Activated naive CD8-positive, alpha-beta T cell treated with anti-CD3 and anti-CD28 coated beads, Interleukin-2, amount 50 U/mL, for 24 hours (primary cell): ENCODE measurements around the gene ZDHHC21.
"Not testable (repeated sequence)": the region's sequence is repeated elsewhere in the genome, so short reads cannot be mapped to it uniquely, and the experiment has no call there.

Experiments used
- ATAC-seq: fragments of 150-1000 bp; cut with Tn5 transposase; one replicate; pipeline ENCODE4 v1.10.0; 2021
- DNase-seq: peaks from one replicate; pipeline ENCODE4 v3.0.0; 2021
- H3K27ac Mint-ChIP-seq: one replicate; pipeline ENCODE4 v1.8.0; 2021; ENCODE audit warnings: mild to moderate bottlenecking, mixed read lengths
- H3K27me3 Mint-ChIP-seq: one replicate; pipeline ENCODE4 v1.8.0; 2021; ENCODE audit warnings: mixed read lengths
- H3K36me3 Mint-ChIP-seq: one replicate; pipeline ENCODE4 v1.8.0; 2021; ENCODE audit warnings: low read depth, mixed read lengths
- H3K4me1 Mint-ChIP-seq: one replicate; pipeline ENCODE4 v1.8.0; 2021; ENCODE audit warnings: mixed read lengths
- H3K4me3 Mint-ChIP-seq: one replicate; pipeline ENCODE4 v1.8.0; 2021; ENCODE audit warnings: mild to moderate bottlenecking, moderate library complexity, mixed read lengths
- H3K9me3 Mint-ChIP-seq: one replicate; pipeline ENCODE4 v1.8.0; 2021; ENCODE audit warnings: mixed read lengths

ZDHHC21 gene

DNA sequence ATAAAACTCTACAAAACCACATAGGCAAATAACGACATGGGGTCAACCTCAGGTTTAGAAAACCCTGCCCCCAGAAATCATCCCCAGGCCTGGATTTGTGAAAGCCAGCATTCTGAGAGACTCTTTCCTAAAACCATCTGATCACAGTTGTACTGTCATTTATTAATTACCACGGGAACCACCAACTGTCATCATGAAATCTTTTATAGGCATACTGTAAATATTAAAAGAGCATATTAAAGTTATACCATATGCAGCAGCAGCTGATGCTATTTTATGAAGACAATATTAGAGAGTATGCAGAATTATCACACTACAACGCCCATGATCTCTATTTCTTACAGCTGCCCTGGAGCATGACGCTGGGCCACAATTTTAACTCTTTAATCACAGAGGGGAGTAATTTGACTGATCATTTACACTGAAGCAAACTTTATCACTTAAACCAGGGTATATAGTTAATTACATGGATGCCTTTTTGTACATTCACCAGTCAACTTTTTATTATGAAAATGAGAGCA, 9.0 kb upstream of the ZDHHC21 start:
- H3K27ac Mint-ChIP-seq: no peak overlapping the region

DNA sequence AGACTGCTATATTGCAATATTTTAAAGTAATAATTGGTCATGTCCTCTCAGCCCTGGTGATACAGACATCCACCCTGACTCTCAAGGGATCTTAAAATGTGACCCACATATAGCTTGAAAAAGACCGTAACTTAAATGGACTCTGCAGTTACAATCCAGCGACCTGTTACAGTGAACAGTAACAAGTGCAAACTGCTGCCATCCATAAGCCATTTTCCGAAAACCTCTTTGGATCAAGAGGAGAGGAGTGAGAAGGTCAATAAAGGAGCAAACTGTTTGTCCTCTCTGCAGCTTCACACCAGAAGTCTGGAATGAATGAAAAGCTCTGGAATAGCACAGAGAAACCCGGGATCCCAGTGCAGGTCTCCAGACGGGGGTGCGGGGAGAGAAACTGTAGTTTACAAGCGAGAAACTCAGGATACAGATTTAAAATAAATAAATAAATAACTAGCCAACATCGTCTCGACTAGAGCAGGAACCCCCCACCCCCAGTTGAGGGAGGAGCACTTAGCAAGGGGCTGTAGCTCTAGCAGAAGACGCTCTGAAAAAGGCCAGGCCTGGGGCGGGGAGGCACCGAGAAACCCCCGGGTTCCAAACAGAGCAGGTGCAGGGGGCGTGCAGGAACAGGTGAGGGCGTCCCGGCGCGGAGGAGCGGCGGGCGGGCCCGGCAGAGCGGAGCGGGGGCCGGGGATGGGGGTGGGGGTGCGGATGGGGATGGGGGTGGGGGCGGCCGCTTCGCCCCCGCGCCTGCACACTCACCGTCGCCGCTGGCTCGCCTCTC, 572 bp downstream of the ZDHHC21 start:
- peak; percentile 39 for DNase-seq
- peaks cover 26% of the 10 kb centered on the region for H3K4me1 Mint-ChIP-seq
- peaks cover 5% of the 10 kb centered on the region for H3K36me3 Mint-ChIP-seq
- peak overlapping the region; percentile 83 for H3K27ac Mint-ChIP-seq
- H3K9me3 Mint-ChIP-seq: no peaks in the 10 kb centered on the region
- ATAC-seq: peak; percentile 48
- peak overlapping the region; percentile 91 for H3K4me3 Mint-ChIP-seq
- peaks cover 9% of the 10 kb centered on the region for H3K27me3 Mint-ChIP-seq

More for the DNA sequence above, 9.0 kb upstream of the ZDHHC21 start:
- no peak for DNase-seq
- no peak overlapping the region for H3K4me3 Mint-ChIP-seq
- H3K4me1 Mint-ChIP-seq: no peaks in the 10 kb centered on the region
- peaks cover 16% of the 10 kb centered on the region for H3K27me3 Mint-ChIP-seq
- ATAC-seq: no peak
- peaks cover 3% of the 10 kb centered on the region for H3K36me3 Mint-ChIP-seq
- peaks cover 17% of the 10 kb centered on the region for H3K9me3 Mint-ChIP-seq

DNA sequence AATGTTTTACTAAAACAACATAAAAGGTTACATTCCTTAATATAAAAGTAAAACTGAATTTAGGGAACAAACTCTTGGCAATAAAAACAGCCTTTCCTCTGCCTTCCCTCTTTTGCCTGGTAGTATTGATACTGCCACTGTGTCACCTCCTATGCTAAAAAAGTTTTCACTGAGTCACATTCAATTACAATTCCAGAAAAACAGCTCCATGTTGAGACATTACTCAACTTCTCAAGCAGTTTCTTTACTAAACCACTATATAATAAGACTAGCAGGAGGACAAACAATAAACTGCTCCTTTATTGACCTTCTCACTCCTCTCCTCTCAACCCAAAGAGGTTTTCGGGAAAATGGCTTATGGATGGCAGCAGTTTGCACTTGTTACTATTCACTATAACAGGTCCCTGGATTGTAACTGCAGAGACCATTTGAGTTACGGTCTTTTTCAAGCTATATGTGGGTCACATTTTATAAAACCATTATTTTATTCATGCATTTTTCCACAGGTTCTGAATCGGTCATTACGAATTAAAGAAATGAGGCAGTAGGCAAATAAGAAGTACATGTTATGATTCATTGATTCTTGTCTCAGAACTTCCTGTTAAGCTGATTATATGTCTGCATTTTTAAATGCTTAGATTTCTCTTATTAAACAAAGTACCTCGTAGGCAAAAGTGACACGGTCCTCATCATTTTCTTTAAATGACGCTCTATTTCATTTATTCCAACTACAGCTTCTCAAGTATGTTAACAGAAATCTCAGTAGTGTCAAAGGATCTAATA, 2.1 kb downstream of the ZDHHC21 start:
- ATAC-seq (no peak), DNase-seq (no peak)
- Mint-ChIP-seq H3K9me3 (no peaks in the 10 kb centered on the region), H3K36me3 (peaks cover 15% of the 10 kb centered on the region), H3K27me3 (no peaks in the 10 kb centered on the region), H3K4me1 (peaks cover 26% of the 10 kb centered on the region), H3K27ac (peak overlapping the region; percentile 4), H3K4me3 (no peak overlapping the region)

DNA sequence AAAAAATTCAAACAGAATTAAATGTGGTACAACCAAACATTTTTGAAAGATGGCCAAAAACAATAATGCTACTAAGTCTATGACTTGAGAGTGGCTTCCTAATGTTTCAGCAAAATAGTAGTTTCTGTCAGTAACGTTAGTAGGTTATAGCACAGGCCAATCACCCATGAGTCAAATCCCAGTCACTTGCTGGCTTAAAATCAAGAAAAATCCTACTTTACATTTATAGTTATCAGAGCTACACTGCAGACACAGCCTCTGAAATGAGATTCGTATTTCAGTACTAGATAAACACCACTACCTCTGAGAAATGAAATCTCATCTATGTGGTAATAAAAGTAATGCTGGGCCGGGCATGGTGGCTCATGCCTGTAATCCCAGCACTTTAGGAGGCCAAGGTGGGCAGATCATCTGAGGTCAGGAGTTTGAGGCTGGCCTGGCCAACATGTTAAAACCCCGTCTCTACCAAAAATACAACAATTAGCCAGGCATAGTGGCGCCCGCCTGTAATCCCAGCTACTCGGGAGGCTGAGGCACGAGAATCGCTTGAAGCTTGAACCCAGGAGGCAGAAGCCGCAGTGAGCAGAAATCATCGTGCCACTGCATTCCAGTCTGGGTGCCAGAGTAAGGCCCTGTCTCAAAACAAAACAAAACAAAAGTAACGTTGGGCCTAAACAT, 6.1 kb downstream of the ZDHHC21 start:
- Mint-ChIP-seq H3K4me1 (peaks cover 17% of the 10 kb centered on the region), H3K9me3 (no peaks in the 10 kb centered on the region), H3K27ac (no peak overlapping the region), H3K27me3 (no peaks in the 10 kb centered on the region), H3K36me3 (peaks cover 29% of the 10 kb centered on the region), H3K4me3 (no peak overlapping the region)
- no peak for DNase-seq
- ATAC-seq: no peak

DNA sequence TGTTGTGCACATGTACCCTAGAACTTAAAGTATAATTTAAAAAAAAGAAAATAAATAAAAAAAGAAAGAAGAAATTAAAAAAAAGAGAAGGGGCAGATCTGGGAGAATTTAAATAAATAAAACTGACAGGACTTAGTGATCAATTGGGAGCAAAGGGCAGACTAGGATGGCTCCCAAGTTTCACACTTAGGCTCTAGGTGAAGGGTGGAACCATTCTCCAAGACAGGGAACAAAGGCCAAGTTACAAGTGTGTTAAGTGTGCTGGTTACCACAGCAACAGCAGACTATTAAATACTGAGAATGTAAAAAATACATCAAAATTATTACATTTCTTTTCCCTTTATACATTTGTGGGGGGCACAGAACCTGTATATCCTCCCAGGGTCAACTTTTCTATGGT, 7.1 kb downstream of the ZDHHC21 start:
- Mint-ChIP-seq H3K4me3 (no peak overlapping the region), H3K27ac (no peak overlapping the region), H3K4me1 (peaks cover 9% of the 10 kb centered on the region), H3K36me3 (peaks cover 35% of the 10 kb centered on the region), H3K9me3 (no peaks in the 10 kb centered on the region), H3K27me3 (no peaks in the 10 kb centered on the region)
- DNase-seq (no peak), ATAC-seq (no peak)

DNA sequence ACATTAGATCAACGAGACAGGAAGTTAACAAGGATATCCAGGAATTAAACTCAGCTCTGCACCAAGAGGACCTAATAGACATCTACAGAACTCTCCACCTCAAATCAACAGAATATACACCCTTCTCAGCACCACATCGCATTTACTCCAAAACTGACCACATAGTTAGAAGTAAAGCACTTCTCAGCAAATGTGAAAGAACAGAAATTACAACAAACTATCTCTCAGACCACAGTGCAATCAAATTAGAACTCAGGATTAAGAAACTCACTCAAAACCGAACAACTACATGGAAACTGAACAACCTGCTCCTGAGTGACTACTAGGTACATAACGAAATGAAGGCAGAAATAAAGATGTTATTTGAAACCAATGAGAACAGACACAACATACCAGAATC, 10.6 kb downstream of the ZDHHC21 start:
- not testable (repeated sequence) for ATAC-seq, H3K4me3 Mint-ChIP-seq, H3K27ac Mint-ChIP-seq, H3K4me1 Mint-ChIP-seq, H3K27me3 Mint-ChIP-seq, DNase-seq, H3K9me3 Mint-ChIP-seq
- peaks cover 33% of the 10 kb centered on the region for H3K36me3 Mint-ChIP-seq

DNA sequence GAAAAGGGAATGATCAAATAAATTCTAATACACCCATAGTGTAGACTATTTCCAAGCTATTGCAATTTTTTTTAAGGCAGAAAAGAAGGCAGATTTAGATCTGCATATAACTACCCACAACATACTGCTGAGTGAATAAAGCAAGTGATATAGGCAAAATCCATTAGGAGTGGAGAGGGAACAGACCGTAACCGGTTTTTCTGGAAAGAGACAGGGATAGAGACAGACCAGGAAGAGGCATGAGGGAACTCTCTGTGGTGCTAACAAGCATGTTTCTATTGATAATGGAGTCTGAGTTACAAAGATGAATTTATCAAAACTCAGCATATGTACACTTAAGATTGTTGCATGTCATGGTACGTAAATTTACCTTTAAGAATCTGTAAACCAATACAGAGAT, 14.5 kb downstream of the ZDHHC21 start:
- Mint-ChIP-seq H3K36me3 (peaks cover 16% of the 10 kb centered on the region), H3K27me3 (no peaks in the 10 kb centered on the region), H3K4me1 (peaks cover 1% of the 10 kb centered on the region), H3K9me3 (no peaks in the 10 kb centered on the region), H3K27ac (no peak overlapping the region), H3K4me3 (no peak overlapping the region)
- ATAC-seq (no peak), DNase-seq (no peak)

DNA sequence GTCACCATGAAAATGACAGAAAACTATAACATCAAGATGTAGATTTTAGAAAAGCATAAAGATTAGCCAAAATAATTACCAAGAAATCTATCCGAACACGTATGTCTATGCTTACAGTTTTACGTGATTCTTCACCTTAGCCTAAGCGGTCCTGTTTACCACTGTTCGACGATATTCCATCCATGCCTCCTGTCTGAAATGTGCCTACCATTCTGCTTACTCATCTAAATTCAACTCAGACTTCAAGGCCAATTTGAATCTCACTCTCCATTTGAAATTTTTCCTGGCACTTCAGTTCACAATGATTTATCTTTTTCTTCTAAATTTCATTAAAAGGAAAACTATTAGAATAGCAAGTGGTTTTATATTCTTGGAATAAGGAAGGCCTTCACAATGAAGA, 15.4 kb downstream of the ZDHHC21 start:
- no peak overlapping the region for H3K27ac Mint-ChIP-seq
- ATAC-seq (no peak), DNase-seq (no peak)
- H3K4me1 Mint-ChIP-seq: peaks cover 1% of the 10 kb centered on the region
- H3K36me3 Mint-ChIP-seq: peaks cover 15% of the 10 kb centered on the region
- no peak overlapping the region for H3K4me3 Mint-ChIP-seq
- no peaks in the 10 kb centered on the region for H3K9me3 Mint-ChIP-seq
- no peaks in the 10 kb centered on the region for H3K27me3 Mint-ChIP-seq

DNA sequence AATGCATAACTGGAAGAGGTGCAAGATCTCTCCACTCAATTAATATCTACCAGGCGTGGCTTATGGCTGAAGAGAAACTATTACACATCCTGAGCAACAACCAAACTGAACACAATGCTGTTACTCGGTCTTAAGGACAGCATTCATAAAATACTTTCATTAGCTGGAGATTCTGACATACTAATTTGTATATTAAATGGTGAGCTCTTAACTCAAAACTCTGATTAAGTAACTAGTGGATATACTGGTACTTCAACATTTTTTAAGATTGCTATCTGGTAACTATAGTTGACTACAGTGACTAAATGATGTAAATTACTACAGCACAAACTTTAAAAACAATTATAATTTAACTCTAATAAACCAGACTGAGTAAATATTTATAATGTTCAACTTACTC, 15.8 kb downstream of the ZDHHC21 start:
- Mint-ChIP-seq H3K4me1 (peaks cover 1% of the 10 kb centered on the region), H3K27ac (no peak overlapping the region)
- no peak for ATAC-seq

DNA sequence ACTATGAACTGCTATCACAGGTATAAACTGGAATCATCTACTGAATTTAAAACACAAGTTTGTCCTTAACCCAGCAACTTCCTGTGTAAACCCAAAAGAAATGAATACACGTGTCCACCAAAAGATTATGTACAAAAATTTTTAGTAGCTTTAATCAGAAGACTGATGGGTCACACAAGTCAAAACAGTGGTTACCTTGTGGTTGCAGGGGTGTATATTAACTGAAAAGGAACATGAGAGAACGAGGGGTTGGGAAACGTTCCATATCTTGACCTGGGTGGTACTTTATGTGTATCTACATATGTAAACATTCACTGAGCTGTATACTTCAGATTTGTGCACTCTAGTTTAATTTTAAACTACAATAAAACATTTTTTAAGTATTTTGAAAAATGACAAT, 18.6 kb downstream of the ZDHHC21 start:
- Mint-ChIP-seq H3K9me3 (no peaks in the 10 kb centered on the region), H3K4me1 (peaks cover 10% of the 10 kb centered on the region), H3K27ac (no peak overlapping the region), H3K27me3 (no peaks in the 10 kb centered on the region), H3K36me3 (peaks cover 14% of the 10 kb centered on the region), H3K4me3 (no peak overlapping the region)
- ATAC-seq (no peak), DNase-seq (no peak)

More for the DNA sequence above, 15.8 kb downstream of the ZDHHC21 start:
- Mint-ChIP-seq H3K27me3 (no peaks in the 10 kb centered on the region), H3K36me3 (peaks cover 12% of the 10 kb centered on the region), H3K4me3 (no peak overlapping the region), H3K9me3 (no peaks in the 10 kb centered on the region)
- DNase-seq: no peak

DNA sequence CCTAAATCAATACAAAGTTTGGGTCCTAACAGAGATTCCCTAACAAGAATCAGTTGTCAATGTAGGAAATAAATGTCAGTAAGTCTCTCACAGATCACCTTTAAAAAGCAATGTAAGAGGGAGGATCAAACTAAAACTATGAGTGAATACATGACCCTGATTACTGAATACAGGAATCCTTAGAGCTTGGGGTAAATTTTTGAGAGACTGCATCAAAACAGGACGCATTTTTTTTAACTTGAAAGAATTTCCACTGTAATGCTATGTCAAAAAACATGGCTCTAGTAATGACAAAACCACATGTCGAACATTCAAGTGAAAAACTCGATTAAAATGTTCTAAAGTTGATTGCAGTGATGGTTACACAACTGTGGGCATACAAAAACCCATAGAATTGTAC, 21.9 kb downstream of the ZDHHC21 start:
- Mint-ChIP-seq H3K27ac (no peak overlapping the region), H3K36me3 (peaks cover 11% of the 10 kb centered on the region), H3K4me3 (no peak overlapping the region), H3K4me1 (peaks cover 9% of the 10 kb centered on the region), H3K27me3 (no peaks in the 10 kb centered on the region), H3K9me3 (no peaks in the 10 kb centered on the region)
- DNase-seq: no peak
- ATAC-seq: no peak

DNA sequence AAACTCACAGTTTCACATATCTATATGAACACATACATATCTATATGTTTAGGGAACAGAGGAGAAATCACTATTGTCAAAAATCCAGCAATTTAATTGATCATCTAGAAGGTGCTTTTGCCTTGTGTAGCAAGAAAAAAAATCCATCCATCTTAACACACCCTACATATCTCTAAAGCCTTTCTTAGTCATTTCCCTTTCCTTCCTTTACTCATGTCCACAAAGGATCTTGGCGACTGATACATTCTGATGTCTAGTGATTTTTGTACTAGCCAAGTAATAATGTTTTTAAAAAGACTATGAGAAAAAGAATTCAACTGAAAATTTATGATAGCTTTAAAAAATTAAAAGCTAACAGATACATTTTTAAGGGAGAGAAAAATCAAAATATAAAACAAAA, 22.5 kb downstream of the ZDHHC21 start:
- no peak overlapping the region for H3K27ac Mint-ChIP-seq
- H3K4me1 Mint-ChIP-seq: peaks cover 9% of the 10 kb centered on the region
- no peak overlapping the region for H3K4me3 Mint-ChIP-seq
- DNase-seq (no peak), ATAC-seq (no peak)
- no peaks in the 10 kb centered on the region for H3K9me3 Mint-ChIP-seq
- H3K27me3 Mint-ChIP-seq: no peaks in the 10 kb centered on the region
- H3K36me3 Mint-ChIP-seq: peaks cover 11% of the 10 kb centered on the region

DNA sequence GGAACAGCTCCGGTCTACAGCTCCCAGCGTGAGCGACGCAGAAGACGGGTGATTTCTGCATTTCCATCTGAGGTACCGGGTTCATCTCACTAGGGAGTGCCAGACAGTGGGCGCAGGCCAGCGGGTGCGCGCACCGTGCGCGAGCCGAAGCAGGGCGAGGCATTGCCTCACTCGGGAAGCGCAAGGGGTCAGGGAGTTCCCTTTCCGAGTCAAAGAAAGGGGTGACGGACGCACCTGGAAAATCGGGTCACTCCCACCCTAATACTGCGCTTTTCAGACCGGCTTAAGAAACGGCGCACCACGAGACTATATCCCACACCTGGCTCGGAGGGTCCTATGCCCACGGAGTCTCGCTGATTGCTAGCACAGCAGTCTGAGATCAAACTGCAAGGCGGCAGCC, 29.2 kb downstream of the ZDHHC21 start:
- DNase-seq, H3K9me3 Mint-ChIP-seq, H3K36me3 Mint-ChIP-seq, H3K27ac Mint-ChIP-seq, H3K4me3 Mint-ChIP-seq, ATAC-seq, H3K4me1 Mint-ChIP-seq, H3K27me3 Mint-ChIP-seq: not testable (repeated sequence)

DNA sequence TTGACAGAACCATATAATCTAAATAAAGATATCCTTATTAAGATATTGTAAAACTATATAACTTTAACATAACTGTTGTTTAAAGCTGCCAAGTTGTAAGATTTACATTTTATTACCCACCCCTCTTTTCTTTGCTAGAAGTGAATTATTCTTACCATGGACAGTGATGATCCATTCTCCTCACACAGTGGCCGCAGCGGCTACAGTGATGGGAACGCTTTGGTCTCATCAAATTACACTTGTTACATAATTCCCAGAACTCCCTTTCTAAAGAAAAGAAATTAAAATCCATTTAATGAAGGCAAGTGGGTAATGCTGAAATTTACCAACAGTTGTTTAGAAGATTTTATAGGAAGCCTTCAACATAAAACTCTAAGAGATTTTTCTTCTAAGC, 31.2 kb downstream of the ZDHHC21 start:
- ATAC-seq (no peak), DNase-seq (no peak)
- H3K36me3 Mint-ChIP-seq: peaks cover 22% of the 10 kb centered on the region
- H3K4me3 Mint-ChIP-seq: no peak overlapping the region
- no peak overlapping the region for H3K27ac Mint-ChIP-seq
- no peaks in the 10 kb centered on the region for H3K4me1 Mint-ChIP-seq
- H3K9me3 Mint-ChIP-seq: peaks cover 3% of the 10 kb centered on the region
- no peaks in the 10 kb centered on the region for H3K27me3 Mint-ChIP-seq
